Middle frontal gyrus (tissue), 1 donor: Measurements from ENCODE around the gene FGF23.

Experiments used
- DNase-seq: peaks from one replicate; pipeline ENCODE4 v3.0.0-alpha.2; 2015; ENCODE audit warnings: low spot score; ENCODE audit errors: extremely low spot score

Gene FGF23

GRCh38 chr12:4383304-4383865 is 3.9 kb upstream of the FGF23 start:
- DNase-seq = no peak

GRCh38 chr12:4380332-4380731 is 820 bp upstream of the FGF23 start:
- DNase-seq = no peak

GRCh38 chr12:4378772-4379171 is 740 bp downstream of the FGF23 start:
- no peak for DNase-seq

- no peak for DNase-seq
These were observed 4.1 kb downstream of the FGF23 start for GRCh38 chr12:4375449-4375848.

GRCh38 chr12:4372653-4373052 is 6.9 kb downstream of the FGF23 start:
- DNase-seq = no peak

GRCh38 chr12:4370265-4370664 is 9.2 kb downstream of the FGF23 start:
- DNase-seq = no peak

GRCh38 chr12:4369548-4369947 is 10.0 kb downstream of the FGF23 start:
- no peak for DNase-seq

- no peak for DNase-seq
These were observed 13.4 kb downstream of the FGF23 start for GRCh38 chr12:4366090-4366489.

- no peak for DNase-seq
These were observed 23.5 kb downstream of the FGF23 start for GRCh38 chr12:4356041-4356327.

GRCh38 chr12:4355156-4356040 is 24.1 kb downstream of the FGF23 start:
- no peak for DNase-seq

- DNase-seq = no peak
These were observed 25.7 kb downstream of the FGF23 start for GRCh38 chr12:4353785-4354208.

GRCh38 chr12:4346931-4347330 is 32.6 kb downstream of the FGF23 start:
- no peak for DNase-seq

GRCh38 chr12:4331842-4332241 is 47.7 kb downstream of the FGF23 start:
- no peak for DNase-seq

GRCh38 chr12:4331221-4331620 is 48.3 kb downstream of the FGF23 start:
- DNase-seq = no peak

- DNase-seq = no peak
These were observed 49.3 kb downstream of the FGF23 start for GRCh38 chr12:4330203-4330602.

- no peak for DNase-seq
These were observed 52.2 kb downstream of the FGF23 start for GRCh38 chr12:4327293-4327692.

- DNase-seq = no peak
These were observed 53.5 kb downstream of the FGF23 start for GRCh38 chr12:4325966-4326365.

- no peak for DNase-seq
These were observed 55.1 kb downstream of the FGF23 start for GRCh38 chr12:4324366-4324765.

GRCh38 chr12:4323396-4323795 is 56.1 kb downstream of the FGF23 start:
- no peak for DNase-seq

GRCh38 chr12:4322726-4323125 is 56.8 kb downstream of the FGF23 start:
- DNase-seq = no peak

GRCh38 chr12:4320853-4321701 is 58.4 kb downstream of the FGF23 start, which contains the start of gene TIGAR:
TSS of gene TIGAR (plus strand) at chr12:4321213. CDS start at chr12:4321272, 59 bp downstream.
- DNase-seq = peak; percentile 97

GRCh38 chr12:4320497-4320852 is 59.0 kb downstream of the FGF23 start:
- no peak for DNase-seq
